Cardiac muscle cell (in vitro differentiated cells and primary cell): Measurements from ENCODE around the gene SNAI1. TPM values are rescaled to one million over a fixed set of nuclear protein-coding genes. Genes with fewer than 3 reads are reported as not detected.
A peak's percentile ranks its signal among the peaks of the same experiment; 100 is the strongest.

Source experiments
- DNase-seq, 2 donors: peaks; one replicate each; pipeline versions ENCODE4 v3.0.0 to v3.0.0-alpha.2; 2010 to 2017; ENCODE audit warnings: low read depth in 1 of 2, low spot score in 1 of 2
- H3K27ac ChIP-seq: fragments of 200-600 bp; sonication (generic); 2 replicates; pipeline ENCODE4 v1.5.1; 2016
- H3K27me3 ChIP-seq: fragments of 200-600 bp; sonication (generic); 2 replicates; pipeline ENCODE4 v1.6.0; 2016; ENCODE audit warnings: control low read depth
- H3K36me3 ChIP-seq: fragments of 200-600 bp; sonication (generic); 2 replicates; pipeline ENCODE4 v1.5.1; 2016; ENCODE audit warnings: control low read depth
- H3K4me1 ChIP-seq: fragments of 200-600 bp; sonication (generic); 2 replicates; pipeline ENCODE4 v1.8.1; 2017; ENCODE audit warnings: low read depth, mild to moderate bottlenecking, mixed run types
- H3K4me3 ChIP-seq: fragments of 200-600 bp; sonication (generic); 2 replicates; pipeline ENCODE4 v1.5.1; 2016; ENCODE audit warnings: mild to moderate bottlenecking
- H3K9me3 ChIP-seq: fragments of 200-600 bp; sonication (generic); 2 replicates; pipeline ENCODE4 v1.5.1; 2017; ENCODE audit warnings: low read depth, mild to moderate bottlenecking, control low read depth
- CTCF ChIP-seq: IDR thresholded peaks from 2 replicates; pipeline ENCODE4 v1.5.1; 2012; ENCODE audit warnings: low read depth, mild to moderate bottlenecking, low read length
- polyA plus RNA-seq: library from polyadenylated mRNA; unstranded; fragments of >200 nt; fragmentation: Nextera tagmentation; extraction: Ambion mirVana; gene quantifications from 2 replicates; pipeline ENCODE4 v1.2.1, GENCODE V29; 2016
- total RNA-seq: library from RNA; depleted of rRNA; stranded (reverse); fragments of >200 nt; gene quantifications from 2 replicates; pipeline ENCODE4 v1.2.3, GENCODE V29; 2016

Gene SNAI1
- total and polyA plus RNA-seq, 2 experiments from 2014 or later, result 7.8 to 13.4 TPM

GRCh38 chr20:50020288-50020687, 37.5 kb downstream of the SNAI1 start:
- Histone ChIP-seq H3K36me3 (no peaks in the 10 kb centered on the region), H3K4me3 (no peak overlapping the region), H3K4me1 (peaks cover 11% of the 10 kb centered on the region), H3K27ac (no peak overlapping the region), H3K9me3 (no peaks in the 10 kb centered on the region), H3K27me3 (no peaks in the 10 kb centered on the region)
- TF ChIP-seq CTCF, result no peak
- DNase-seq, result peak in 1 of 2 donors; percentile 40

- Histone ChIP-seq H3K27ac (no peak overlapping the region), H3K4me1 (no peaks in the 10 kb centered on the region), H3K4me3 (no peak overlapping the region), H3K27me3 (no peaks in the 10 kb centered on the region), H3K36me3 (no peaks in the 10 kb centered on the region), H3K9me3 (no peaks in the 10 kb centered on the region)
- DNase-seq, result no peak
- TF ChIP-seq CTCF, result no peak
These were observed 39.9 kb downstream of the SNAI1 start for GRCh38 chr20:50022676-50023075.

- Histone ChIP-seq H3K27ac (no peak overlapping the region), H3K4me1 (no peaks in the 10 kb centered on the region), H3K9me3 (no peaks in the 10 kb centered on the region), H3K4me3 (no peak overlapping the region), H3K36me3 (no peaks in the 10 kb centered on the region), H3K27me3 (no peaks in the 10 kb centered on the region)
- DNase-seq, result no peak
- no peak for TF ChIP-seq CTCF
These were observed 40.5 kb downstream of the SNAI1 start for GRCh38 chr20:50023116-50023805.

GRCh38 chr20:50026746-50027575, 44.2 kb downstream of the SNAI1 start:
- TF ChIP-seq CTCF, result no peak
- Histone ChIP-seq H3K36me3 (no peaks in the 10 kb centered on the region), H3K4me1 (no peaks in the 10 kb centered on the region), H3K27me3 (no peaks in the 10 kb centered on the region), H3K4me3 (no peak overlapping the region), H3K9me3 (no peaks in the 10 kb centered on the region), H3K27ac (no peak overlapping the region)
- peak in 1 of 2 donors; percentile 53 for DNase-seq

- H3K4me3 ChIP-seq, result no peak overlapping the region
- DNase-seq, result peak in 1 of 2 donors; percentile 94
- H3K9me3 ChIP-seq, result no peaks in the 10 kb centered on the region
- H3K36me3 ChIP-seq, result no peaks in the 10 kb centered on the region
- no peaks in the 10 kb centered on the region for H3K4me1 ChIP-seq
- no peak for TF ChIP-seq CTCF
- H3K27ac ChIP-seq, result no peak overlapping the region
- no peaks in the 10 kb centered on the region for H3K27me3 ChIP-seq
These were observed 44.9 kb downstream of the SNAI1 start for GRCh38 chr20:50027611-50028105.
